VCaP (cell line): ENCODE data around the gene GABBR1.

Experiments
- H3K27ac ChIP-seq: fragments of 450-650 bp; 2 replicates; pipeline ENCODE4 v1.5.1; 2017
- TF ChIP-seq, protein P1 (sequence below): fragments of 450-650 bp; conservative IDR thresholded peaks from 2 replicates; pipeline ENCODE4 v1.5.1; 2017; ENCODE audit warnings: mild to moderate bottlenecking, moderate library complexity

GABBR1 gene

DNA sequence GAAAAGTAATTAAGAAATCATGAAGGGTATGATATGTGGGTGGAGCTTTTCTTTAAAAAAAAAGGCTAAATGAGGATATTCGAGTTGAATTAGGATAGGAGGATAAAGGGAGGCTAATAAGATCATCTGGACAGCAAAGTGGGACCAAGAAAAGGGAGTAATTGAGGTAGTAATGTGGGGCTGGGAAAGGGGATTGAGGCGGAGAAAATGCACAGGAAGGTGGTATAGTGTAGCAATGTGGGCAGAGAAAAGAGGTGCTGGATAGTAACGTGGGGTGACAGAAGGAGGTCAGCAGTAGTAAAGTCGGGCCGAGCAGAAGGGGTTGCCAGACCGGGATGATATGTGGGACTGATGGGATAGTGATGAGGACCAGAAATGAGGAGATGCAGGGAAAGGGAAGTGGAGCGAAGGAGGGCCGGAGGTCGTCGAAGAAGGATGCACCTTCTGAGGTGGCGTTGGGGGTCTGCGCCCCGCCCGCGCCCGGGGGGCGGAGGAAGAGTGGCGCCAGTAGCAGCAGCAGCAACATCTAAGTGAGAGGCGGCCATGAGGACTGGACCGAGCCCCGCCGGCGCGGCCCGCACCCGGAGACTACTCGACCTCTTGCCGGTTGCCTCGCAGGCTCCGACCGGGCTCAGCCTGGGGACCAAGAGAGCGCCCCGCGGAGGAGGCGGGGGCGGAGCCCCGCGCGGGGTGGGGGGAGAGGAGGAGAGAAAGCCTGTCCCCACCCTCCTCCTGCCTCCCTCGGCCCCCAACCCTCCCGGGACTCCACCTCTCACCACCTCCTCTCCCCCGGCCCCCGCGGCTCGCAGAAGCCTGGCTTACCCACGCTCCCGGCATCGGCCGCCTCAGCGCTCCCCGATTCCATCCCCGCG, 887 bp downstream of the GABBR1 start:
- TF ChIP-seq, protein P1, sequence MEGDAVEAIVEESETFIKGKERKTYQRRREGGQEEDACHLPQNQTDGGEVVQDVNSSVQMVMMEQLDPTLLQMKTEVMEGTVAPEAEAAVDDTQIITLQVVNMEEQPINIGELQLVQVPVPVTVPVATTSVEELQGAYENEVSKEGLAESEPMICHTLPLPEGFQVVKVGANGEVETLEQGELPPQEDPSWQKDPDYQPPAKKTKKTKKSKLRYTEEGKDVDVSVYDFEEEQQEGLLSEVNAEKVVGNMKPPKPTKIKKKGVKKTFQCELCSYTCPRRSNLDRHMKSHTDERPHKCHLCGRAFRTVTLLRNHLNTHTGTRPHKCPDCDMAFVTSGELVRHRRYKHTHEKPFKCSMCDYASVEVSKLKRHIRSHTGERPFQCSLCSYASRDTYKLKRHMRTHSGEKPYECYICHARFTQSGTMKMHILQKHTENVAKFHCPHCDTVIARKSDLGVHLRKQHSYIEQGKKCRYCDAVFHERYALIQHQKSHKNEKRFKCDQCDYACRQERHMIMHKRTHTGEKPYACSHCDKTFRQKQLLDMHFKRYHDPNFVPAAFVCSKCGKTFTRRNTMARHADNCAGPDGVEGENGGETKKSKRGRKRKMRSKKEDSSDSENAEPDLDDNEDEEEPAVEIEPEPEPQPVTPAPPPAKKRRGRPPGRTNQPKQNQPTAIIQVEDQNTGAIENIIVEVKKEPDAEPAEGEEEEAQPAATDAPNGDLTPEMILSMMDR, result no peak
- peak overlapping the region; percentile 77 for H3K27ac ChIP-seq

DNA sequence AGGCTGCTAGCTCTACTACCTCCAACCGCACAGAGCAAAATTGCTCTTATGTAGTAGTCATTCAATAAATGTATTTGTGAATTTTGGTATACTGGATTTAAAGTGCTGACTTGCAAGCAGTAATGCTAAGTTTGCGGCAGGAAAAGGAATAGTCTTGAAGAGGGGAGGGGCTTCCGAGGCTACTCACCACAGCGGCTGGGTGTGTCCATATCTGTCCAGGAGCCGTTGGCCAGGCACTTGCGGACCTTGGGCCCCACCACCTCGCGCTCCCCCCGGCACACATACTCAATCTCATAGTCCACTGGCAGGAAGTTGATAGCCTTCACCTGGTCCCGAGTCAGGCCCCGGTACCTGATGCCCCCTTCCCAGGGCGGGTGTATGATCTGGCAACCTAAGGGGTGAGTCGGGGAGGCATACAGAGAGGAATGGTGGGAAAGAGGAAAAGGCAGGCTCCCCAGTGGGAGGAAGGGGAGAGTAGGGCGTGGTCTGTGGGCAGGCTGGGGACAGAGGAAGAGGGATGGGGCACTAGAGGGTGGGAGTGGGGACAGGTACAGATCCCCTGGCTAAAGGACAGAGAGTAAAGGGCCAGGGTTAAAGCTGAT, 1.7 kb downstream of the GABBR1 start:
- TF ChIP-seq, protein P1, result no peak
- H3K27ac ChIP-seq, result no peak overlapping the region

DNA sequence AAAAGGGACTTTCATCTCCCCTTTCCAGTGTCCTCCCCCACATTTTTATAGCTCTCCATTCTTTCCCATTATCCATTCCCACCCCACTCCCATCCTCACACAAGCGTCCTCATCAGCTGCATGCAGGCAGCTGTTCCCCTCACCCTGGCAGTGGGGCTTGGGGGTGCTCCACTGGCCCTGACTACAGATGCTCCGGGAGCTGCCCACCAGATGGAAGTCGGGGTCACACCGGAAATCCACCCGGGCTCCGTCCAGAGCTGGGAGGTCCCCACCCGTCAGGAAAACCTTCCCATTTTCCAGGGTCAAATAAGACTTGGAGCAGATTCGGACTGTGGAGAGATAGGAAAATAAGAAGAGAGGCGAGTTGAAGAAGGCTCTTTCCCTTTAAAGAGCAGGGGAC, 2.7 kb downstream of the GABBR1 start:
- H3K27ac ChIP-seq, result no peak overlapping the region
- TF ChIP-seq, protein P1, result no peak

DNA sequence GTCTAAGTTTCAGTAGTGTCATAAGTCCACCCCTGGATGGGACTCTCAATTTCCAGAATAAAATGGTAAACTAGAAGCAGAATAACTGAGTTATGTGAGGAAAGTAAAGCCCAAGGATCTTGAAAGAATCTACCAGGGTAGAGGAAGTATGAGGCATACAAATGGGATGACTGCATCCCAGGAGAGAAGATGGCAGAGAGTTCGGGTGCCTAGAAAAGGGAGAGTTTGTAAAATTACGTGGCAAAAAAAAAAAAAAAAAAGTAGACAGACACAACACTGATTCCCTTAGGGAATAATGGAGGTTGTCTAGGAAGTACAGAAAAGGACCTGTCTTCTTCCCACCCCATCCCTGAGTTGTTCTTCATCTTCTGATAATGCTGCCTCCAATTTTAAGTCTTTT, 3.4 kb downstream of the GABBR1 start:
- H3K27ac ChIP-seq, result no peak overlapping the region
- TF ChIP-seq, protein P1, result no peak

DNA sequence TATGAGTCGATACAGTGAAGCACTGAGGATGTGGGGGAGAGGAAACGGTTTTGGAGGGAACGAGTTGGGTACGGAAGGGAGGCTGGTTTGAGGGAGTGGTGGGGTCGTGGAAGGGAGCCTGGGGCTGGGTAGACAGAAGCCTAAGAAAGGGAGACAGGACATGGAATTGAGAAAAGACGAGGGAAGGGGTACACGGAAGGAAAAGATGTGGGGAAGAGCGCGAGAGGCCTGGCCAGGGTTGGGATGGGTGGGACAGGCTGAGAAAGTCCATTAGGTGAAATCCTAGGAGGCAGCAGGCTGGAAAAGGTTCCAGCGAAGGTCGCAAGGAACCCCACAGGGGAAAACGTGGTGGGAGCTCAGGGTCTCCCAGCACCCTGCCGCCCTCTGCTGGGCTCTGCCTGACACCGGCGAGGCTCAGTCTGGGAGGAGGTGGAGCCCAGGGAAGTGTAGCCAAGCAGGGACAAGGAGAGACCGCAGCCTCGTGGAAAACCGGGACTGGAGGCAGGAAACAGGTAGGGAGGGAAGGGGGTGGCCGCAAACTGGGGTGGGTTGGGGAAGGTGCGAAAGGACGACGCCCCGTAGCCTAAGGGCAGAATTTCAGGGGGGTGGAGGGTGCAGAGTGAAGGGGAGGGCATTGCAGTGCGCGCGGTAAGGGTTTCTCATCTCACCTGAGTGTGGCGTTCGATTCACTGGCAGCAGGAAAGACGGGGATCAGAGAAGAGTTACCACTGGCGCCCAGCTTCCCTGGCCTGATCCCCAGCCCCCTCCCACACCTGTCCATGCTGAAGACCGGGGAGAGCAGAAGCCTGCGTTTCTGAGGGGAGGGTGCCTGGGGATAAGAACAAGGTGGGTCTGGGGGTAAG, 4.3 kb downstream of the GABBR1 start:
- H3K27ac ChIP-seq, result peak overlapping the region; percentile 65; the same call in 1 of the 2 replicates
- TF ChIP-seq, protein P1, result peak; percentile 96

DNA sequence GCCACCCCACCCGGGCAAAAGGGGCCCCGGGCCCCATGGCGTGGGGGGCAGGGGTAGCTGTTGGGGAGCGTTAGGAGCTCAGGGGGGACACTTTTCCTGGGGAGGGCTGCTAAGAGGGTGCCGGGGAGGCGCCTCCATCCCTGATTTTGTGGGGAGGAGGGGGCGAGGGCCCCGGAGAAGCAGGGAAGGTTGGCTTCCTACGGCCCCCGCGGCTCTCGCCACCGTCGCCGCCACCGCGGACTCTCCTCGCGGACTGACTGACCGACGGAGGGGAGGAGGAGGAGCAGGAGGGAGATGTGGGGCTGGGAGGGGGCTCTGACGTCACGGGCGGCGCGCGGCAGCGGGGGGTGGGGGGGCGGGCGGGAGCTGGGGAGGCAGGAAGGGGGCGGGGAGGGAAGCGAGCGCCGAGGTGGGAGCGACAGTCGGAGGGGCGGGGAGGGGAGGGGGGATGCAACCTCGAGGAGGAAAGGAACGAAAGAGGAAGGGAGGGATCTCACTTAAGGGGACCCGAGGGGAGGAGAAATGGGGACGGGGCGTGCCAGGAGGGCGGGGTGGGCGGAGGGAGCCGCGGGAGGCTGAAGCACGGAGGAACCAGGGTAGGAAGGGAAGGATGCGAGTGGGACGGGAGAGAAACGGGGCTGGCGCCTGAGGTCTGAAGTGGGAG, 5.1 kb downstream of the GABBR1 start:
- H3K27ac ChIP-seq, result peak overlapping the region; percentile 65; the same call in 1 of the 2 replicates
- TF ChIP-seq, protein P1, result no peak
